H9 (cell line): Measurements from ENCODE around the gene PHF21B. TPM values are rescaled to one million over a fixed set of nuclear protein-coding genes. Genes with fewer than 3 reads are reported as not detected.
A peak's percentile ranks its signal among the peaks of the same experiment; 100 is the strongest.

Source experiments
- DNase-seq: peaks from one replicate; pipeline ENCODE4 v3.0.0-alpha.2; 2017
- H2AFZ ChIP-seq: one replicate; pipeline ENCODE4 v1.6.1; 2013; ENCODE audit warnings: mild to moderate bottlenecking, low read length, control low read depth, moderate library complexity
- H2AK5ac ChIP-seq: 2 replicates; pipeline ENCODE4 v1.6.1; 2013; ENCODE audit warnings: low read length, control low read depth, mixed read lengths; ENCODE audit not compliant: insufficient read length
- H2BK120ac ChIP-seq: one replicate; pipeline ENCODE4 v1.6.1; 2013; ENCODE audit warnings: low read depth, mild to moderate bottlenecking, low read length, control low read depth, inconsistent platforms; ENCODE audit not compliant: poor library complexity, severe bottlenecking
- H2BK12ac ChIP-seq: 2 replicates; pipeline ENCODE4 v1.6.1; 2013; ENCODE audit warnings: low read length, control low read depth, mixed read lengths, low read depth; ENCODE audit not compliant: insufficient read length
- H2BK15ac ChIP-seq: 2 replicates; pipeline ENCODE4 v1.6.1; 2013; ENCODE audit warnings: low read depth, low read length, control low read depth
- H2BK20ac ChIP-seq: one replicate; pipeline ENCODE4 v1.6.1; 2013; ENCODE audit warnings: low read depth, mild to moderate bottlenecking, low read length, control low read depth, inconsistent platforms; ENCODE audit not compliant: poor library complexity, severe bottlenecking
- H2BK5ac ChIP-seq: 2 replicates; pipeline ENCODE4 v1.6.1; 2013; ENCODE audit warnings: low read length, control low read depth, mixed read lengths; ENCODE audit not compliant: insufficient read length
- H3K14ac ChIP-seq: 2 replicates; pipeline ENCODE4 v1.6.1; 2013; ENCODE audit warnings: low read length, control low read depth; ENCODE audit not compliant: insufficient read depth
- H3K18ac ChIP-seq: 2 replicates; pipeline ENCODE4 v1.6.1; 2013; ENCODE audit warnings: low read depth, mild to moderate bottlenecking, mixed read lengths, low read length, control low read depth; ENCODE audit not compliant: insufficient read length
- H3K23ac ChIP-seq: 2 replicates; pipeline ENCODE4 v1.6.1; 2013; ENCODE audit warnings: low read length, control low read depth, mixed read lengths, low read depth; ENCODE audit not compliant: insufficient read length
- H3K23me2 ChIP-seq: 2 replicates; pipeline ENCODE4 v1.6.1; 2013; ENCODE audit warnings: low read depth, mild to moderate bottlenecking, mixed read lengths, low read length, control low read depth; ENCODE audit not compliant: insufficient read length, poor library complexity, severe bottlenecking
- H3K27ac ChIP-seq: 2 replicates; pipeline ENCODE4 v1.5.1; 2013; ENCODE audit warnings: low read length, control low read depth, mixed read lengths, low read depth; ENCODE audit not compliant: insufficient read length
- H3K27me3 ChIP-seq: 2 replicates; pipeline ENCODE4 v1.6.1; 2013; ENCODE audit warnings: low read length, control low read depth, inconsistent platforms; ENCODE audit not compliant: insufficient read depth
- H3K4ac ChIP-seq: 2 replicates; pipeline ENCODE4 v1.6.1; 2013; ENCODE audit warnings: low read depth, mild to moderate bottlenecking, control low read depth, inconsistent platforms, low read length, moderate library complexity
- H3K4me1 ChIP-seq: 2 replicates; pipeline ENCODE4 v1.6.1; 2013; ENCODE audit warnings: low read length, control low read depth, inconsistent platforms; ENCODE audit not compliant: insufficient read depth
- H3K4me2 ChIP-seq: 2 replicates; pipeline ENCODE4 v1.6.1; 2013; ENCODE audit warnings: low read length, control low read depth, mixed read lengths; ENCODE audit not compliant: insufficient read length, insufficient read depth
- H3K56ac ChIP-seq: 2 replicates; pipeline ENCODE4 v1.6.1; 2013; ENCODE audit warnings: low read depth, mild to moderate bottlenecking, mixed read lengths, low read length, control low read depth; ENCODE audit not compliant: insufficient read length
- H3K79me1 ChIP-seq: 2 replicates; pipeline ENCODE4 v1.6.1; 2013; ENCODE audit warnings: low read depth, mild to moderate bottlenecking, moderate library complexity, low read length, control low read depth, inconsistent platforms; ENCODE audit not compliant: insufficient read depth, poor library complexity, severe bottlenecking
- H3K79me2 ChIP-seq: 2 replicates; pipeline ENCODE4 v1.6.1; 2013; ENCODE audit warnings: low read length, control low read depth, inconsistent platforms; ENCODE audit not compliant: insufficient read depth
- H3K9ac ChIP-seq: 2 replicates; pipeline ENCODE4 v1.6.1; 2013; ENCODE audit warnings: low read length, control low read depth, mixed read lengths; ENCODE audit not compliant: insufficient read length; ENCODE audit errors: extremely low read depth
- H3K9me3 ChIP-seq: one replicate; pipeline ENCODE4 v1.6.1; 2013; ENCODE audit warnings: low read depth, low read length, inconsistent platforms; ENCODE audit not compliant: control insufficient read depth
- H3T11ph ChIP-seq: one replicate; pipeline ENCODE4 v1.6.1; 2013; ENCODE audit warnings: mild to moderate bottlenecking, low read length, control low read depth, inconsistent platforms
- H4K20me1 ChIP-seq: one replicate; pipeline ENCODE4 v1.6.1; 2013; ENCODE audit not compliant: control insufficient read depth, insufficient read length, insufficient read depth
- H4K5ac ChIP-seq: 2 replicates; pipeline ENCODE4 v1.6.1; 2013; ENCODE audit warnings: low read depth, mild to moderate bottlenecking, mixed read lengths, low read length, control low read depth; ENCODE audit not compliant: insufficient read length
- H4K8ac ChIP-seq: replicated peaks from 2 replicates; pipeline ENCODE4 v1.6.1; 2013; ENCODE audit warnings: low read length, control low read depth, mixed read lengths, low read depth; ENCODE audit not compliant: insufficient read length
- H4K91ac ChIP-seq: 2 replicates; pipeline ENCODE4 v1.6.1; 2013; ENCODE audit warnings: low read depth, mild to moderate bottlenecking, moderate library complexity, mixed read lengths, low read length, control low read depth; ENCODE audit not compliant: insufficient read length
- H3K27ac Mint-ChIP-seq, 3 experiments: 2 replicates in 2 of 3; 3 replicates in 1 of 3; pipeline ENCODE4 v1.8.0; 2020 to 2021; ENCODE audit warnings: mixed read lengths in 3 of 3, mild to moderate bottlenecking in 1 of 3, moderate library complexity in 1 of 3
- H3K27me3 Mint-ChIP-seq: 2 replicates; pipeline ENCODE4 v1.8.0; 2021; ENCODE audit warnings: low read depth, mild to moderate bottlenecking, moderate library complexity, mixed read lengths
- H3K36me3 Mint-ChIP-seq, 3 experiments: 2 replicates in 2 of 3; 3 replicates in 1 of 3; pipeline ENCODE4 v1.8.0; 2020 to 2021; ENCODE audit warnings: low read depth in 3 of 3, mixed read lengths in 3 of 3; ENCODE audit not compliant: insufficient read depth in 1 of 3
- H3K4me1 Mint-ChIP-seq, 2 experiments: 2 replicates each; pipeline ENCODE4 v1.8.0; 2020; ENCODE audit warnings: mixed read lengths in 2 of 2
- H3K4me3 Mint-ChIP-seq, 2 experiments: 2 replicates in 1 of 2; 3 replicates in 1 of 2; pipeline ENCODE4 v1.8.0; 2020 to 2021; ENCODE audit warnings: mild to moderate bottlenecking in 2 of 2, mixed read lengths in 2 of 2, moderate library complexity in 1 of 2
- H3K9me3 Mint-ChIP-seq, 2 experiments: 2 replicates in 1 of 2; 3 replicates in 1 of 2; pipeline ENCODE4 v1.8.0; 2020; ENCODE audit warnings: mild to moderate bottlenecking in 2 of 2, mixed read lengths in 2 of 2, moderate library complexity in 1 of 2
- WGBS: extraction: QIAGEN DNeasy Blood & Tissue Kit; methylation state at CpG from one replicate; pipeline ENCODE4 v1.1.7; 2013; ENCODE audit warnings: missing lambda C conversion rate, low lambda C conversion rate, mixed read lengths; ENCODE audit not compliant: insufficient read length; ENCODE audit errors: extremely low coverage; 5-methylcytosine and 5-hydroxymethylcytosine counted together
- total RNA-seq: library from RNA; stranded (reverse); gene quantifications from 2 replicates; pipeline ENCODE4 v1.2.1, GENCODE V29; 2021
- TF ChIP-seq, protein P1 (sequence below): fragments of 200-600 bp; sonication (generic); conservative IDR thresholded peaks from 3 replicates; pipeline ENCODE4 v1.8.0; 2021; ENCODE audit warnings: antibody characterized with exemption, mild to moderate bottlenecking

The PHF21B gene
- total RNA-seq, 1 experiment from 2014 or later: 60.3 TPM

DNA sequence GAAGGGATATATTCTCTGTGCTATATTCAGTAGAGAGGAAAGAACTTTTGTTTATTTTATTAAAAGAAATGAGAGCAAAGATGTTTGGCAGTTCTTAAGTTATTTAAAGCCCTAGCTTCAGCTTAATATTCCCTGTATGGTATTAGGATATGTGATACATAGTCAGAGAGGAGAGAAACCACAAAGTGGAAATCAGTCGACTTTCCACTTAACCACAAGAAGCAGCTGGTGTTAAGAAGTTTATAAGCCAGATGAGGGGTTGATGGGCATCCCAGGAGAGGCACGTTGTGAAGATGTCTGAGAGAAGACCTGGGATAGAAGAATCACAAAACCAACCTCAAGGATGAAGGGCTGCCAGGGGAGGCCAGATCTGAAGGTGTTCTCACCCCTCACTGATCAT is 23.3 kb upstream of the PHF21B start:
- no peak for DNase-seq
- Mint-ChIP-seq H3K27me3 (peaks cover 21% of the 10 kb centered on the region), H3K9me3 (peaks cover 26 to 28% of the 10 kb centered on the region in 2 experiments), H3K36me3 (peaks cover 10 to 11% (median 10%) of the 10 kb centered on the region in 3 experiments), H3K4me1 (peaks cover 30 to 33% of the 10 kb centered on the region in 2 experiments), H3K27ac (peak overlapping the region in 1 of 3 experiments; percentile 15; a peak in 1 of 7 replicates), H3K4me3 (no peak overlapping the region)
- Histone ChIP-seq H3K4me1 (no peaks in the 10 kb centered on the region), H2BK12ac (no peak overlapping the region), H4K20me1 (no peaks in the 10 kb centered on the region), H3K79me1 (no peaks in the 10 kb centered on the region), H2AK5ac (no peak overlapping the region), H3K9ac (no peak overlapping the region), H2BK20ac (no peak overlapping the region), H3K27me3 (no peaks in the 10 kb centered on the region), H2BK120ac (no peak overlapping the region), H3K4ac (no peak overlapping the region), H3K79me2 (no peaks in the 10 kb centered on the region), H2BK5ac (no peak overlapping the region), H3T11ph (no peak overlapping the region), H3K27ac (no peak overlapping the region), H4K8ac (no peak overlapping the region), H4K5ac (no peak overlapping the region), H3K23ac (no peak overlapping the region), H3K9me3 (no peaks in the 10 kb centered on the region), H2BK15ac (no peak overlapping the region), H3K23me2 (no peaks in the 10 kb centered on the region), H3K14ac (no peak overlapping the region), H2AFZ (no peak overlapping the region), H4K91ac (no peak overlapping the region), H3K18ac (no peak overlapping the region), H3K4me2 (no peak overlapping the region), H3K56ac (no peak overlapping the region)
- no CpG with 5 or more reads among the region's 2 CpGs for WGBS
- TF ChIP-seq, protein P1, sequence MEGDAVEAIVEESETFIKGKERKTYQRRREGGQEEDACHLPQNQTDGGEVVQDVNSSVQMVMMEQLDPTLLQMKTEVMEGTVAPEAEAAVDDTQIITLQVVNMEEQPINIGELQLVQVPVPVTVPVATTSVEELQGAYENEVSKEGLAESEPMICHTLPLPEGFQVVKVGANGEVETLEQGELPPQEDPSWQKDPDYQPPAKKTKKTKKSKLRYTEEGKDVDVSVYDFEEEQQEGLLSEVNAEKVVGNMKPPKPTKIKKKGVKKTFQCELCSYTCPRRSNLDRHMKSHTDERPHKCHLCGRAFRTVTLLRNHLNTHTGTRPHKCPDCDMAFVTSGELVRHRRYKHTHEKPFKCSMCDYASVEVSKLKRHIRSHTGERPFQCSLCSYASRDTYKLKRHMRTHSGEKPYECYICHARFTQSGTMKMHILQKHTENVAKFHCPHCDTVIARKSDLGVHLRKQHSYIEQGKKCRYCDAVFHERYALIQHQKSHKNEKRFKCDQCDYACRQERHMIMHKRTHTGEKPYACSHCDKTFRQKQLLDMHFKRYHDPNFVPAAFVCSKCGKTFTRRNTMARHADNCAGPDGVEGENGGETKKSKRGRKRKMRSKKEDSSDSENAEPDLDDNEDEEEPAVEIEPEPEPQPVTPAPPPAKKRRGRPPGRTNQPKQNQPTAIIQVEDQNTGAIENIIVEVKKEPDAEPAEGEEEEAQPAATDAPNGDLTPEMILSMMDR: no peak
